GM10266 (cell line): Measurements from ENCODE around the gene GCNT1.

ENCODE experiments used
- DNase-seq: peaks from one replicate; pipeline ENCODE4 v3.0.0; 2012; ENCODE audit errors: extremely low spot score
- CTCF ChIP-seq: IDR thresholded peaks from 2 replicates; pipeline ENCODE4 v1.5.1; 2012; ENCODE audit warnings: mild to moderate bottlenecking, low read depth; ENCODE audit not compliant: control insufficient read depth, insufficient read depth; ENCODE audit errors: missing control alignments

Gene GCNT1

GRCh38 chr9:76458903-76459693 is at the start of gene GCNT1:
TSS of gene GCNT1 (plus strand) at chr9:76459182. CDS start at chr9:76502382, 43,200 bp downstream.
- DNase-seq = peak; percentile 91
- TF ChIP-seq CTCF = peak; percentile 69

GRCh38 chr9:76412638-76413037 is 46.3 kb upstream of the GCNT1 start:
- TF ChIP-seq CTCF = no peak
- no peak for DNase-seq

- TF ChIP-seq CTCF = no peak
- no peak for DNase-seq
These were observed 45.3 kb upstream of the GCNT1 start for GRCh38 chr9:76413658-76414057.

- DNase-seq = no peak
- no peak for TF ChIP-seq CTCF
These were observed 44.3 kb upstream of the GCNT1 start for GRCh38 chr9:76414661-76415060.

GRCh38 chr9:76415154-76415553 is 43.8 kb upstream of the GCNT1 start:
- no peak for DNase-seq
- no peak for TF ChIP-seq CTCF

GRCh38 chr9:76415731-76416130 is 43.3 kb upstream of the GCNT1 start:
- DNase-seq = no peak
- no peak for TF ChIP-seq CTCF

GRCh38 chr9:76417394-76417793 is 41.6 kb upstream of the GCNT1 start:
- no peak for DNase-seq
- no peak for TF ChIP-seq CTCF
